Neural progenitor cell (in vitro differentiated cells): ENCODE results near the gene HPSE2. TPM values are rescaled to one million over a fixed set of nuclear protein-coding genes. Genes with fewer than 3 reads are reported as not detected.
"Not testable (repeated sequence)": the region's sequence is repeated elsewhere in the genome, so short reads cannot be mapped to it uniquely, and the experiment has no call there.

Experiments used
- DNase-seq: peaks from one replicate; pipeline ENCODE4 v3.0.0-alpha.2; 2016; ENCODE audit warnings: low spot score
- H2AFZ ChIP-seq: fragments of 200-600 bp; sonication (generic); replicated peaks from 2 replicates; pipeline ENCODE4 v1.6.1; 2016; ENCODE audit warnings: antibody characterized with exemption
- H3F3A ChIP-seq: fragments of 200-600 bp; sonication (generic); 2 replicates; pipeline ENCODE4 v1.6.1; 2016; ENCODE audit warnings: antibody characterized with exemption, low read depth
- H3K27ac ChIP-seq: fragments of 200-600 bp; sonication (generic); 2 replicates; pipeline ENCODE4 v1.5.1; 2016; ENCODE audit warnings: mild to moderate bottlenecking
- H3K27me3 ChIP-seq: fragments of 200-600 bp; sonication (generic); 2 replicates; pipeline ENCODE4 v1.6.1; 2016; ENCODE audit warnings: mild to moderate bottlenecking, moderate library complexity
- H3K36me3 ChIP-seq: fragments of 200-600 bp; sonication (generic); 2 replicates; pipeline ENCODE4 v1.5.1; 2016
- H3K4me1 ChIP-seq: fragments of 200-600 bp; sonication (generic); 2 replicates; pipeline ENCODE4 v1.6.1; 2016; ENCODE audit warnings: mixed run types
- H3K4me2 ChIP-seq: fragments of 200-600 bp; sonication (generic); 2 replicates; pipeline ENCODE4 v1.6.1; 2016
- H3K4me3 ChIP-seq: fragments of 200-600 bp; sonication (generic); 2 replicates; pipeline ENCODE4 v1.5.1; 2016
- H3K79me2 ChIP-seq: fragments of 200-600 bp; sonication (generic); 2 replicates; pipeline ENCODE4 v1.6.1; 2016; ENCODE audit warnings: low read depth
- H3K9ac ChIP-seq: fragments of 200-600 bp; sonication (generic); 2 replicates; pipeline ENCODE4 v1.6.1; 2016
- H3K9me3 ChIP-seq: fragments of 200-600 bp; sonication (generic); 2 replicates; pipeline ENCODE4 v1.5.1; 2016; ENCODE audit warnings: low read depth
- H4K20me1 ChIP-seq: fragments of 200-600 bp; sonication (generic); 2 replicates; pipeline ENCODE4 v1.6.1; 2016; ENCODE audit warnings: low read depth
- H3K27ac Mint-ChIP-seq: 3 replicates; pipeline ENCODE4 v1.8.0; 2021; ENCODE audit warnings: mixed read lengths
- H3K27me3 Mint-ChIP-seq: 2 replicates; pipeline ENCODE4 v1.8.0; 2022; ENCODE audit warnings: low read depth, mild to moderate bottlenecking, inconsistent platforms, moderate library complexity, mixed read lengths; ENCODE audit not compliant: insufficient read depth
- H3K36me3 Mint-ChIP-seq: 3 replicates; pipeline ENCODE4 v1.8.0; 2021; ENCODE audit warnings: mixed read lengths
- H3K4me1 Mint-ChIP-seq: 3 replicates; pipeline ENCODE4 v1.8.0; 2021; ENCODE audit warnings: mixed read lengths
- H3K4me3 Mint-ChIP-seq: 3 replicates; pipeline ENCODE4 v1.8.0; 2021; ENCODE audit warnings: mild to moderate bottlenecking, moderate library complexity, mixed read lengths
- H3K9me3 Mint-ChIP-seq: 3 replicates; pipeline ENCODE4 v1.8.0; 2020; ENCODE audit warnings: mixed read lengths
- EZH2 ChIP-seq: fragments of 200-600 bp; sonication (generic); IDR thresholded peaks from 2 replicates; pipeline ENCODE4 v1.6.1; 2017; ENCODE audit warnings: antibody characterized with exemption, mild to moderate bottlenecking, moderate library complexity
- EZH2phosphoT487 ChIP-seq: fragments of 200-600 bp; sonication (generic); IDR thresholded peaks from 2 replicates; pipeline ENCODE4 v1.6.1; 2017; ENCODE audit warnings: antibody characterized with exemption
- total RNA-seq: library from RNA; depleted of rRNA; stranded (reverse); fragments of >200 nt; gene quantifications from 2 replicates; pipeline ENCODE4 v1.2.3, GENCODE V29; 2015; ENCODE audit warnings: low replicate concordance
- TF ChIP-seq, protein P1 (sequence below): fragments of 200-600 bp; sonication (generic); IDR thresholded peaks from 2 replicates; pipeline ENCODE4 v1.5.1; 2017; ENCODE audit warnings: antibody characterized with exemption, mild to moderate bottlenecking

Gene HPSE2
- total RNA-seq, 1 donor from 2014 or later: 3.4 TPM

DNA sequence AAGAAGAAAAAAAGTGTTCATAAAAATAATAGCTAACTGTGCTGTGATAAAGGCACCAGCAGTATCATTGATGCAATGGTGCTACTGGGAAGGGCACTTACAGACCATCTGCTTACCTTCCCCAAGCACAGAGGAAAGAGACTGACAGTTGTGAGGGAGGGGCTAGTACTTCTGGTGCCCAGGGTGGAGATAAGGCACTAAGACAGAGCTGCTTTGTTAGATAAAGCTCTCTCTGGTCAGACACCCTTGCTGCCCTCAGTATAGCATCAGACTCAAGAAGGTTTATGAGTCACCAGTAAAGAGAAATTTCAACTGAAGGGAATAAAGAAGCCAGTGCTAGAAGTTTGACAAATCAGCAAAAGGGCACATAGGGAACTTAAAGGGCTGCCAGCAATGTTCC lies 325.6 kb downstream of the HPSE2 start:
- no peak overlapping the region for H3K27ac Mint-ChIP-seq
- Histone ChIP-seq H3K4me2 (no peak overlapping the region), H3K27me3 (no peaks in the 10 kb centered on the region), H3K4me1 (no peaks in the 10 kb centered on the region), H3K27ac (no peak overlapping the region), H3K9ac (no peak overlapping the region), H2AFZ (no peak overlapping the region), H3K36me3 (no peaks in the 10 kb centered on the region), H3K79me2 (no peaks in the 10 kb centered on the region), H3K4me3 (no peak overlapping the region), H3F3A (no peaks in the 10 kb centered on the region), H4K20me1 (no peaks in the 10 kb centered on the region), H3K9me3 (no peaks in the 10 kb centered on the region)
- no peak for DNase-seq
- H3K4me1 Mint-ChIP-seq: no peaks in the 10 kb centered on the region
- no peaks in the 10 kb centered on the region for H3K27me3 Mint-ChIP-seq
- H3K36me3 Mint-ChIP-seq: no peaks in the 10 kb centered on the region
- no peak overlapping the region for H3K4me3 Mint-ChIP-seq
- TF ChIP-seq, protein P1, sequence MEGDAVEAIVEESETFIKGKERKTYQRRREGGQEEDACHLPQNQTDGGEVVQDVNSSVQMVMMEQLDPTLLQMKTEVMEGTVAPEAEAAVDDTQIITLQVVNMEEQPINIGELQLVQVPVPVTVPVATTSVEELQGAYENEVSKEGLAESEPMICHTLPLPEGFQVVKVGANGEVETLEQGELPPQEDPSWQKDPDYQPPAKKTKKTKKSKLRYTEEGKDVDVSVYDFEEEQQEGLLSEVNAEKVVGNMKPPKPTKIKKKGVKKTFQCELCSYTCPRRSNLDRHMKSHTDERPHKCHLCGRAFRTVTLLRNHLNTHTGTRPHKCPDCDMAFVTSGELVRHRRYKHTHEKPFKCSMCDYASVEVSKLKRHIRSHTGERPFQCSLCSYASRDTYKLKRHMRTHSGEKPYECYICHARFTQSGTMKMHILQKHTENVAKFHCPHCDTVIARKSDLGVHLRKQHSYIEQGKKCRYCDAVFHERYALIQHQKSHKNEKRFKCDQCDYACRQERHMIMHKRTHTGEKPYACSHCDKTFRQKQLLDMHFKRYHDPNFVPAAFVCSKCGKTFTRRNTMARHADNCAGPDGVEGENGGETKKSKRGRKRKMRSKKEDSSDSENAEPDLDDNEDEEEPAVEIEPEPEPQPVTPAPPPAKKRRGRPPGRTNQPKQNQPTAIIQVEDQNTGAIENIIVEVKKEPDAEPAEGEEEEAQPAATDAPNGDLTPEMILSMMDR: no peak
- no peak for TF ChIP-seq EZH2phosphoT487
- TF ChIP-seq EZH2: no peak
- H3K9me3 Mint-ChIP-seq: no peaks in the 10 kb centered on the region

DNA sequence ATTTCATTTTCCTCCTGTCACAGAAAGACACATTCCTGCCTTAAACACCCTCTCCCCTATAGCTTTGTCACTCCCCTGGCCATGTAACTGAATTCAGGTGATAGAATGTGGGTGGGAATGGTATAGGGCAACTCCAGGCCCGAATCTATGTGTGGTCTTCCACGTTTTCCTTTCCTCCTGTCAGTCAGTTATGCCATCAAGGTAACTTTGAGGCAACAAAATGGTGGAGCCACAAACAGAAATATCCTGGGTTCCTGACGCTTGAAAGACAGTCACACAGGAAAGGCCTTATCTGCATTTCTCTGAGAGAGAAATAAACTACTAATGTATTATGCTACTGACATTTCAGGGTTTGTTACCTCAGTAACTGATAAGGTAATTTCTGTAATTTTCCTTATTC lies 326.8 kb downstream of the HPSE2 start:
- Mint-ChIP-seq H3K4me3 (no peak overlapping the region), H3K9me3 (no peaks in the 10 kb centered on the region), H3K4me1 (no peaks in the 10 kb centered on the region), H3K27me3 (no peaks in the 10 kb centered on the region), H3K27ac (no peak overlapping the region), H3K36me3 (no peaks in the 10 kb centered on the region)
- H3K4me3 ChIP-seq: no peak overlapping the region
- no peaks in the 10 kb centered on the region for H4K20me1 ChIP-seq
- no peak overlapping the region for H3K9ac ChIP-seq
- no peak for DNase-seq
- no peak overlapping the region for H3K27ac ChIP-seq
- H3K4me1 ChIP-seq: no peaks in the 10 kb centered on the region
- H3K4me2 ChIP-seq: no peak overlapping the region
- no peaks in the 10 kb centered on the region for H3K36me3 ChIP-seq
- no peaks in the 10 kb centered on the region for H3K27me3 ChIP-seq
- no peaks in the 10 kb centered on the region for H3K9me3 ChIP-seq
- TF ChIP-seq, protein P1: no peak
- no peak for TF ChIP-seq EZH2phosphoT487
- no peaks in the 10 kb centered on the region for H3K79me2 ChIP-seq
- H2AFZ ChIP-seq: no peak overlapping the region
- H3F3A ChIP-seq: no peaks in the 10 kb centered on the region

DNA sequence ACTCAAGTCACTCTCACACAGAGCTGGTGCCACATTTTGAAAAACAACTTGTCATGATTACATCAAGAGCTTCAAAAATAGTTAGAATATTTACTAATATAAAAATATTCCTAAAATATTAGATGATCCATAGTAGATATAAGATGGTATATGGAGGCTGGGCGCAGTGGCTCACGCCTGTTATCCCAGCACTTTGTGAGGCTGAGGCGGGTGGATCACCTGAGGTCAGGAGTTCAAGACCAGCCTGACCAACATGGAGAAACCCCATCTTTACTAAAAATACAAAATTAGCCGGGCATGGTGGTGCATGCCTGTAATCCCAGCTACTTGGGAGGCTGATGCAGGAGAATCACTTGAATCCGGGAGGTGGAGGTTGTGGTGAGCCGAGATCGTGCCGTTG lies 327.4 kb downstream of the HPSE2 start:
- not testable (repeated sequence) for H4K20me1 ChIP-seq, H3K9me3 ChIP-seq, H3K4me1 ChIP-seq, H3K27ac Mint-ChIP-seq, H3K4me3 ChIP-seq, H3K9me3 Mint-ChIP-seq, H3K79me2 ChIP-seq, H3K27ac ChIP-seq, H3K9ac ChIP-seq, DNase-seq, H3K4me1 Mint-ChIP-seq, H3K4me2 ChIP-seq, H3K27me3 Mint-ChIP-seq, H3K4me3 Mint-ChIP-seq, H3K36me3 Mint-ChIP-seq, H3F3A ChIP-seq, H3K36me3 ChIP-seq, H2AFZ ChIP-seq, H3K27me3 ChIP-seq

DNA sequence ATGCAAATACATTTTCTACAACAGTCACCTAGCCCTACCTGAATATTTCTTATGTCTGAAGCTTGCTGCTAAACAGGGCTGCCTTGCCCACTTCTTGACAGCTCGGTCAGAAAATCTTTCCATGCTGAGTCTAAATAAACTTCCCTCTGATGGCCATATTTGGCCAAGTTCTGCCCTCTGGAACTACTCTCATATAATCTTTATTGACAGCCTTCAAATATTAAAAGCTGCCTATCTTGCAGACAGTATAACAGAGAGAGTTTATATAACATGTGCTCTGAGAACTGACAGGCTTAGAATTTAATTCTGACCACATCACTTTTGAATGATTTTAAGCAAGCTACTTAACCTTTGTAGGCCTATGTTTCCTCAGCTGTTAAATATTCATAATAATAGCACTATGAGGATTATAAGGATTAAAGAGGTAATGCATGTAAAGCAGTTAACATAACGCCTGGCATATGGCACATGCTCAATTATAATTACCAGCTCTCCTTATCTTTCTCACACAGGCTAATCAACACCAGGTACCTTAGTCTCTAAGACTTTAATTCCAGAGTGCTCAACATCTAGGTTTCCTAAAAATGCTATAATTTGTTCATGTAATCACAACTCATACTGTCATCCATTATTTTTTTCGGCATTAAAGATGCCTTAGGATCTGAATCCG lies 334.1 kb downstream of the HPSE2 start:
- Histone ChIP-seq H3K36me3 (no peaks in the 10 kb centered on the region), H3K27me3 (no peaks in the 10 kb centered on the region), H3K79me2 (no peaks in the 10 kb centered on the region), H3K9ac (no peak overlapping the region), H3K27ac (no peak overlapping the region), H2AFZ (no peak overlapping the region), H3K4me1 (no peaks in the 10 kb centered on the region), H3K9me3 (no peaks in the 10 kb centered on the region), H3K4me2 (no peak overlapping the region), H3K4me3 (no peak overlapping the region), H3F3A (no peaks in the 10 kb centered on the region), H4K20me1 (no peaks in the 10 kb centered on the region)
- no peak overlapping the region for H3K4me3 Mint-ChIP-seq
- H3K27me3 Mint-ChIP-seq: no peaks in the 10 kb centered on the region
- H3K36me3 Mint-ChIP-seq: no peaks in the 10 kb centered on the region
- no peaks in the 10 kb centered on the region for H3K4me1 Mint-ChIP-seq
- TF ChIP-seq EZH2: no peak
- TF ChIP-seq, protein P1: no peak
- no peak for TF ChIP-seq EZH2phosphoT487
- H3K9me3 Mint-ChIP-seq: no peaks in the 10 kb centered on the region
- DNase-seq: no peak
- H3K27ac Mint-ChIP-seq: no peak overlapping the region
